GM21515 (cell line): ENCODE results near the gene PTPRT.

Source experiments
- ATAC-seq: cut with Tn5 transposase; IDR thresholded peaks from one replicate; pipeline ENCODE4 v1.9.1; 2021; ENCODE audit not compliant: unreplicated experiment

The PTPRT gene

GRCh38 chr20:42740226-42740870 lies 449.4 kb downstream of the PTPRT start:
- ATAC-seq = no peak

GRCh38 chr20:42739683-42740082 lies 450.0 kb downstream of the PTPRT start:
- ATAC-seq = no peak

GRCh38 chr20:42735539-42735938 lies 454.2 kb downstream of the PTPRT start:
- ATAC-seq = no peak

- ATAC-seq = no peak
These were observed 454.9 kb downstream of the PTPRT start for GRCh38 chr20:42734660-42735368.

GRCh38 chr20:42721923-42722322 lies 467.8 kb downstream of the PTPRT start:
- no peak for ATAC-seq

- no peak for ATAC-seq
These were observed 475.2 kb downstream of the PTPRT start for GRCh38 chr20:42714298-42715141.

GRCh38 chr20:42708266-42708665 lies 481.4 kb downstream of the PTPRT start:
- ATAC-seq = no peak

GRCh38 chr20:42706759-42707158 lies 482.9 kb downstream of the PTPRT start:
- ATAC-seq = no peak

- ATAC-seq = no peak
These were observed 484.2 kb downstream of the PTPRT start for GRCh38 chr20:42705550-42705949.

GRCh38 chr20:42703744-42704143 lies 486.0 kb downstream of the PTPRT start:
- ATAC-seq = no peak

- ATAC-seq = no peak
These were observed 487.8 kb downstream of the PTPRT start for GRCh38 chr20:42701948-42702347.

- no peak for ATAC-seq
These were observed 489.3 kb downstream of the PTPRT start for GRCh38 chr20:42700372-42700771.

- no peak for ATAC-seq
These were observed 491.7 kb downstream of the PTPRT start for GRCh38 chr20:42697962-42698361.

GRCh38 chr20:42690842-42691437 lies 498.8 kb downstream of the PTPRT start:
- ATAC-seq = no peak

GRCh38 chr20:42688576-42688975 lies 501.1 kb downstream of the PTPRT start:
- no peak for ATAC-seq

- ATAC-seq = no peak
These were observed 503.6 kb downstream of the PTPRT start for GRCh38 chr20:42686057-42686456.

- ATAC-seq = no peak
These were observed 510.8 kb downstream of the PTPRT start for GRCh38 chr20:42678895-42679294.

GRCh38 chr20:42656130-42656529 lies 533.6 kb downstream of the PTPRT start:
- ATAC-seq = no peak

GRCh38 chr20:42652266-42652665 lies 537.4 kb downstream of the PTPRT start:
- no peak for ATAC-seq

- ATAC-seq = no peak
These were observed 539.4 kb downstream of the PTPRT start for GRCh38 chr20:42650191-42650746.

GRCh38 chr20:42649748-42650147 lies 540.0 kb downstream of the PTPRT start:
- no peak for ATAC-seq
